KBM-7 (cell line): ENCODE data around the gene CNTNAP2.
"Not testable (repeated sequence)": the region's sequence is repeated elsewhere in the genome, so short reads cannot be mapped to it uniquely, and the experiment has no call there.

Experiments used
- DNase-seq: peaks from one replicate; pipeline ENCODE4 v3.0.0-alpha.2; 2015
- in situ Hi-C: fragments of 300-500 bp; cut with MboI; formaldehyde crosslinking; loops from 2 replicates; pipeline ENCODE4 v1.14.3; 2020; ENCODE audit warnings: low sequenced_read_pairs, low pct_unique_long_range_greater_than_20kb, mixed read lengths

CNTNAP2 gene

DNA sequence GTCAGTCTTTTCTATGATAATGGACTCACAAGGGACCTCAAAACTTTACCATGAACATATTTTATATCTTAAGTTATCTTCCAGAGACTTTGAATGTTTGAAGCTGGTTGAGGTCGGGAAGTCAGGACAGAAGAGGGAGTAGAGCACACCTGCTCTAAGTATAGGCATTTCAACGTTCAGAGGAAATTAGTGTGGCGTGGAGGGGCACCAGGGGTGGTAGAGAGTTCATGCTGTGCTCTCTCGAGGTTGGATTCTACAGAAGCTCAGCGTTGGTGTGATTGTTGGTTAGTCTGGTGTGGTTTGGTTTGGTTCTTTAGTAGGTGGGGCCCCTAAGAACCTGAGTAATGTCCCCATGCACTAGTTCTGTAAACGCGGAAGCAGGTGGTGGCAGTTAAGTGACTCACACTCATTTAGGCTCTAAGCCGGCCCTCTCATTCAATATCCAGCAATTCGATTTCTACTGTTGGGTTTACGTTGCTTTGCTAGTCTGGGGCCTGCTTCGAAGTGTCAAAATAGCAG is 19.8 kb downstream of the CNTNAP2 start:
- no peak for DNase-seq
- in situ Hi-C loops: no loop called here

DNA sequence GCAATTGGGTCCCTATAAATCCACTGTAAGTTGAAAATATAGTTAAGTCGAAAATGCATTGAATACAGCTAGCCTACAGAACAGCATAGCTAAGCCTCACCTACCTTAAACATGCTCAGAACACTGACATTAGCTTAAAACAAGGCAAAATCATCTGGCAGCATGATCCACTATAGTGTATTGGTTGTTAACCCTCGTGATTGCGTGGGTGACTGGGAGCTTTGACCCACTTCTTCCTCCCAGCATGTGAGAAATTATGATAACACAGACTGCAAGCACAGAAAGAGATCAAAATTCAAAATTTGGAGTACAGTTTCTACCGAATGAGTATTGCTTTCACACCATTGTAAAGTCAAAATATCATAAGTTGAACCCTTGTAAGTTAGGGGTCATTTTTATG is 22.3 kb downstream of the CNTNAP2 start:
- in situ Hi-C loops: no loop called here
- DNase-seq: no peak

DNA sequence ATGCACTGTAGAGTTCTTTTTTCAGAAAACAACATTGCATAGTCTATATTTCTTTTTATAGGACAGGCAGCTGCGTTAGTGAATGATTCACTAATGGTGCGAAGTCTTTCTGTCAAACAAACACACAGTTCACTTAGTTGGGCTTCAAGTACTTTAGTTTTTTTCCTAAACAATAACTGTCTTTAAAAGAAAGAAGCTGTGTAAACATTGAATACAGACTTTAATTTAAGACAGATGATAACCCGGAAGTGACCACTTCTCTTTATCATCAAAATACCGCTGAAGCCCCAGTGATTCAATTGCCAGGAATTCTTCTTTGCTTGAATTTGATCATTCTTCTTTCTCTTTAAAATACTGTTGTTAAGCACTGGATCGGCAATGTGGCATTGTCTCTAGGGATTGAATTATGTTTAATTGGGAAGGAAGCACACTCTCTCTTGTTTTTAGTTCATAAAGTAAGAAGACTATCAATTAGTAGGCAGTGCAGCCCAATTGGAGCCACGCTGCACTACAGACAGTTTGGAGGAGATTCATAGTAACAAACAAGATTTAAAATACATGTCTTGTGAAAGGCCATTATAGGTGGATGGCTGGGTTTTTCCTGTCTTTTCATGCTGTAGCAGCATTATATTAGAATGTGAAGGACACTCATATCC is 30.4 kb downstream of the CNTNAP2 start:
- DNase-seq: no peak
- in situ Hi-C loops: no loop called here

DNA sequence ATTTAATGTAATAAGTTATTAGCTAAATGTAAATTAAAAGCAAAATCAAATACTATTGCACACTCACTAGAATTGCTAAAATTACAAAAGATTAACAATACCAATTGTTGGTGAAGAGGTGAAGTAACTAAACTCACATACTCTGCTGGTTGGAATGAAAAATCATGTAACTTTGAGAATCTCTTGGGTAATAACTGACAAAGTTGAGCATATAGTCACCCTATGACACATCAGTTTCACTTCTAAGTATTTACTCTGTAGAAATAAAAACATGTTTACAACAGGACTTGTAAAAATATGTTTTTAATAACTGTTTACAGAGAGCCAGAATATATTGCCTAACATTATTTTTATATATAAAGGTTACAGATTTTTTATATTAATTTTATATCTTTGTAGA is 33.6 kb downstream of the CNTNAP2 start:
- DNase-seq: no peak
- in situ Hi-C loops: no loop called here

DNA sequence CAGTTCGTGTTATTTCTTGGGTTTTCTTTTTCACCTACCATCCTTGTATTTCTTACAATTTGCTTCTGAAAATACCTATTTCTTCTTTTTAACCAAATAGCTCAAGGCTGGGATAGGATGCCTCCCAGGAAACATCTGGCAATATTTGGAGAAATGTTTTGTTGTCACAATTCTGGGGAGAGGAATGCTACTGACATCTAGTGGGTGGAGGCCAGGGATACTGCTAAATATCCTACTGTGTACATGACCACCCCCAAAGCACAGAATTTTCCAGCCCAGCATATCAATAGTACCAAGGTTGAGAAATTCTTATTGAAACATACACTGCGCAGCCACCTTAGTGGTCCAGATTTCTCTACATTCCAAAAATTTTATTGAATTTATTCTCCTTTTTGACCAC is 55.5 kb downstream of the CNTNAP2 start:
- DNase-seq: no peak
- in situ Hi-C loops: no loop called here

DNA sequence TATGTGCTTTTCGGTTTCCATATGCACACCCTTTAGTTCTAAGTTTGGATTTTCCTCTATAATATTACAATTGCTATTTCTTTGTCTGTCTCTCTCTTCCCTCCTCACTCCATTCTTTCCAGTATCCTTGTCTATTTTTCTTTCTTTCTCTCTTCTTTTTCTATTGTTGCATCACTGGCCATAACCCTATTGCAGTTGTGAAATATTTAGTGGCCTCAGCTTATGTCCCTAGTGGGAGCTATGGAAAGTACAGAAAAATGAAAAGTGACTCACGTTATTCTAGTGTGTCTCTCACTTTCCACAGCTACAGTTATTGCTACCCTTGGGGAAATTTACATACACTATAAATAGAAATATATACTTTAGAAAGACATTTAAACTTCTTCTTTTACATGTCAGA is 59.1 kb downstream of the CNTNAP2 start:
- in situ Hi-C loops: no loop called here
- no peak for DNase-seq

DNA sequence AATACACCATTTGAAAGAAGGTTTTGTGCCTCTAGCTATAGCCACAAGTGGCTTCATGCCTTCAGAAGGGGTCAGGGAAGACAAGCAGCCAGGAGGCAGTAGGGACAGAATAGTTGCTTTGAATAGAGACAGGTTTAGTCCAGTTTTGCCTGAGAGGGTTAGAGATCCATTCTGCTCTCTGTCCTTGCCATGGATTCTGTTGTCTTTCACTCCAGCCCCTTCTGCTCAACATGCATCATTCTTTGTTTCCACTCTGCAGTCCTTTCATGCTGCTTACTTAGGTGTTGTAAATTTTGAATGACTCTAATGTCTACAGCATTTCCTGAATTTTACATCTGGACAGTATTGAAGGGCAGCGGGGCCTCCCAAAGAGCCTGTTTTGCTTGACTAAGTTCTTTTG is 60.3 kb downstream of the CNTNAP2 start:
- no peak for DNase-seq
- in situ Hi-C loops: no loop called here

DNA sequence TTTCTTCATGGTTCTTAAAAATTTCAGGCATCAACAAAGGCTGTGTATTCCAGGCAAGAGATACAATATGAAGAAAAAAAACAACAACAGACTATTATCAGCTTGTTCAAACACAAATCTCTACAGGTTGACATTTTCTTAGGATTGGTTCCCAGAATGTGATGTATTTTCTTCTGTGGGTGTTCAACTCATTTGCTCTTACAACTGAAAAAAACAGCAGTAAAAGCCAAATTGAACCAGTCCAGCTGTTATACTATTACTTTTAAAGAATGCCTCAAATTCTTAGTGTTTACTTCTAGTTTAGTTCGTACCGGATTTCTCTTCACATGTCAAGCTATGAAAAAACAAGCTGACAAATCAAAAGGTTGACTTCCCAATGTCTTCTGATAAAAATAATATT is 60.7 kb downstream of the CNTNAP2 start:
- no peak for DNase-seq
- in situ Hi-C loops: no loop called here

DNA sequence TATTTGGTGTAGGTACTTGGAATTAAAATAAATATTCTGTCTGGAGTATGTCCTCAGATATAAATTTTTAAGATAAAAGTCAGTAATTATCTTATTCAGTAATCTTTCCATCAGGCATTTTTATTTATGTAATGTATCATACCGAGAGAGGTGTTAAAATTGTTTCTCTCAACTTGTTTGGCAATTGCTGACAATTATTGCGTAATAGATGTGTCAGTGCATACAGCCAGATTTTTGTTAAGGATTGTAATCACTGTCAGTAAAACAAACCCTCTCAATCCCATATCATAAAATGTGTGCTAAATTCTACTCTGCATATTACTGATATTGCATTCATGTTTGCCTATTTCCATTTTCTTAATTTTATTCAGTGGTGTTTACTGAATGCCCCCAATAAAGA is 69.2 kb downstream of the CNTNAP2 start:
- no peak for DNase-seq
- in situ Hi-C loops: no loop called here

DNA sequence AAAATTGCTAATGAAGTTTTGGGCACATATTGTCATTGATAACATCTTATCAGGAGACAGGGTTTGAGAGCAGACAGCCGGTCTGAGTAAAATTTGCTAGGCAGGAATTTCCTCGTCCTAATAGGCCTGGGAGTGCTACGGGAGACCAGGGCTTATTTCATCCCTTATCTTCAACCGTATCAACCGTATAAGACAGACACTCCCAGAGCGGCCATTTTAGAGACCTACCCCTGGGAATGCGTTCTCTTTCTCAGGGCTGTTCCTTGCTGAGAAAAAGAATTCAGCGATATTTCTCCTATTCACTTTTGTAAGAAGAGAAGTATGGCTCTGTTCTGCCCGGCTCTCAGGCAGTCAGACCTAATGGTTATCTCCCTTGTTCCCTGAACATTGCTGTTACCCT is 74.8 kb downstream of the CNTNAP2 start:
- DNase-seq, in situ Hi-C loops: not testable (repeated sequence)

DNA sequence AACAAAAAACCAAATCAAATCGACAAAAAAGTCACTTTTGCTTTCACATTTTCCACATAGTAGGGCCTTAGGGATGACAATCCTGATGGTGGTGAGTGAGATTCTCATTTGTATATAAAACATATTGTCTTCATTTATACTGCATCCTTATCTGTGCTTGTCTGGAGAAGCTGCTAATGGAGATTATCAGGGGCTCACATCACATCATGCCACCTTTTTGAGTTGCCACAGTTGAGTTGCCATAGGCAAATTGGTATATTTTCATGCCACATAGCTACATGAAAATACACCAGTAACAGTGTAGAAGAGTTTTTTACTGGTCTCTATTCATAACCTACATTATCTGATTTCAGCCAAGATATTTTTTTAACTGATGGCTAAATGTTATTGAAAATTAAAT is 85.3 kb downstream of the CNTNAP2 start:
- no peak for DNase-seq
- in situ Hi-C loops: no loop called here

DNA sequence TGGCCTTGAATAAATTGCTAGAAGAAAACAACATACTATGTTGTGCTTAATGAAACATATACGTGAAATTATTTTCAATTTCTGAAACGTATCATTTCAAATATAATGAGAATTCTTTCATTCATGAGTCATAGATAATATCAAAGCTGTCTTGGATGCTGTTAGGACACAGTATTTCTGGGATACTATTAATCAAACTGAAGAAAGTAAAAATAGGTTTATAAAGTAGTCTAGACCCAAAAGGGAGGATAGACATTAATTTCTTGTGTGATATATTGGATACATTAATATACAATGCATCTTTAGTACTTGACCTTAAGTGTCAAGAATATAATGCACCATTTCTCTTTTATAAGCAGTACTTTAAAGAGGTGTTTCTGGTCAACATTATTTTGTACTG is 89.7 kb downstream of the CNTNAP2 start:
- in situ Hi-C loops: no loop called here
- no peak for DNase-seq

DNA sequence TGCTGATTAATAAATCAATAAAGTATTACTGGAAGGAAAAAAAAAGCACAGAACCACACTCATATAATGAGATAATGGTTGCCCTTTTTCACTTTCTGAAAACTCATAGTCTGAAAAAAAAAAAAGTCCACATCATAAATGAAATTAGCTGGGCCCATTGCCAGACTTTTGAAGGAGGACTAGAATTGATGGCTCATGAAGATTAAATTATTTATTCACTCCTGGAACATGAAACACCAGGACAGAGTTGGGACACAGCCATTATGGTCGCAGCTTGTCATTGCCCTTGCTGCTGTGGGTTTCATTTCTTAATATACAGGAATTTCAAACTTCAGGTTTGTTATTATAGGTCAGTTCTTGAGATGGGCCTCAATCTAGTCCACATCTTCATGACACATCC is 91.9 kb downstream of the CNTNAP2 start:
- DNase-seq: no peak
- in situ Hi-C loops: no loop called here

DNA sequence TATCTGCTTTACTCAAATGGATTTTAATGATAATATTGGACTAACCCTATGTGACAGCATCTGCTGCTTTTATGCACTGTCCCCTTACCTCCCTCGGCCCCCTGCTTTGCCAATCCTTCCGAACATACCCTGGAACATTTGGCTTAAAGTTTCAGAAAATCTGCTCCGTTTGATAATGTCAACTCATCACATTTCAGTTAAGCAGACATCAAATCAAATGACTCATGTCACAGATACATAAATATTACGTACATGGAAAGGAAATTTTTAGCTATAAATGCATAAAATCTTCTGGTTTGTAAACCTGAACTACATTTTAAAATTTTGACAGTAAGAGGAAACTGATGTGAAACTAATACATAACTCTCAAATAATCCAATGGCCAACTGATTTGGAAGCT is 98.2 kb downstream of the CNTNAP2 start:
- in situ Hi-C loops: no loop called here
- no peak for DNase-seq

DNA sequence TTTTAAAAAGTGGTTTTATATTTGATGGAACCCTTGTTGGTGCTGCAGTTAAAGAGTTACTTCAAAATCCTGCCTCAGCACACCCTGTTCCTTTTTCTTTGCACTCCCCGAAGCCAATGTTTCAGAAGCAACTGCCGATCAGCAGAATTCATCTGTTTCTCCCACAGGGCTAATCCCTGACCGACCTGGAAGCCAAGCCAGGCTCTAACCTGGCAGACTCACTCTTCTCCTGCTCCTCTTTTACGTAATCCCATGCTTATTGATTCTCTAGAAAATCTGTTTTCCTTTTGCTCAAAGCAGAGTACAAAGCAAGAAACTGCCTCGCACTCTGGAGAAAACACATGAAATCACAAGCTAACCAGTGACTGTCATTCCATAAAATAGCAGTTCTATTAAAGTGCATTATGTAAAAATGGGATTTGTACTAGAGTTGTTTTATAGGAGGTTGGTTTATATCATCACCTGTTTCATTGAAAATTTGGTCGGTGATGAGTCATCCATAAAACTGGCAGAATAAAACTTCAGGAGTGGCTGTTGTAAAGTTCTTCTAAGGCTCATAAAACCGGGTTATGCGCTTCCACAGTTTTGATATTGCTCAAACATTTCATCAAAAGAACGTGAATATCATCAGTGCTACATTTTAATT is 99.9 kb downstream of the CNTNAP2 start:
- no peak for DNase-seq
- in situ Hi-C loops: no loop called here

DNA sequence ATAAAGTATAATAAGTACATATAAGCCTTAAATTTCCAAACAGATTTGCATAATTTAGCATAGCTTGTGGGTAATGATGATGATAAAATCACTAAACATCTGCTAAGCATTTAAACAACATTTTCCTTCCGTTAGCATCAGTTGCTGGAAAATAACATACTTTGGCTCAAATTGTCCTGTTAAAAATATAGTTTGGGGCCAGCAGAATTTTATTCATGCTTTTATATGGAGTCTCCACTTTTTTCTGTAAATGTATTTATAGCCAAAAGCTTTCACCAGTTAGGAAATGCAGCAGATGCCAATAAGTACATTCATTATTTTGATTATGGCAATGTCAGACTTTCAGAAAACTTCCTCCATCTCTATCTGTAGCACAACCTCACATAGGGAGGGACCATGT is 107.2 kb downstream of the CNTNAP2 start:
- in situ Hi-C loops: no loop called here
- no peak for DNase-seq

DNA sequence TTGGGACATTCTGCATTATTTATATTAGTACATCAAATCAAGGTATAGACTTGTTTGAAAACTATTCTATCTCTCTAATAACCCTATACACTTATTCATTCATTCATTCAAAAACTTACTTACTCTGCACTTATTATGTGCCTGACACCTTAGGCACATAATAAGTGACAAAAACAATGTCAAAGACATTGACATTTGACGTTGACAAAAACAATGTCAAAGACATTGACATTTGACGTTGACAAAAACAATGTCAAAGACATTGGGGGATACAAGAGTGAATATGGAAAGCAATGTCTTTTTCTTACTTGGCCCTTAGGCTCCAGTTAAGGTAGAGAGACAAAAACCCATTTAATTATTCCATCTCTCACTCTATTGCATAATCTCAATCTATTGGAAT is 116.0 kb downstream of the CNTNAP2 start:
- in situ Hi-C loops: no loop called here
- DNase-seq: no peak

DNA sequence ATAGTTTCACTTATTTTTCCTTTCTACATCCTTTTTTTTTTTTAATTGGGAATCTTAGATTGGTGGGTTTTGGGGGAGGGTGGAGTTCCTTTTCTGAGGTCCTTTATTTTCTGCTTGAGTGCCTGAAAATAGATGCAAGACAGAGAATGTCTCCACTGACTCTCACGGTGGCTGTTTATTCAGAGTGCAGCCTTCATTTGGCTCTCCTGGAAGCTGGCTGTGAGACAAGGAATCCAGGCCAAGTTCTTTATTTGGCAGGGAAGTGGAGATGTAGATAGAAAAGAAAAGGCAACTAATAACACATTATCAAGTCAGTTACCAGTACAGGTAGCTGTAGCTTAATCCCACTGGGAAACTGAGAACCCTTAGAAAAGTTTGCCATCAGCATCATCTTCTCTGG is 118.6 kb downstream of the CNTNAP2 start:
- DNase-seq: no peak
- in situ Hi-C loops: no loop called here

DNA sequence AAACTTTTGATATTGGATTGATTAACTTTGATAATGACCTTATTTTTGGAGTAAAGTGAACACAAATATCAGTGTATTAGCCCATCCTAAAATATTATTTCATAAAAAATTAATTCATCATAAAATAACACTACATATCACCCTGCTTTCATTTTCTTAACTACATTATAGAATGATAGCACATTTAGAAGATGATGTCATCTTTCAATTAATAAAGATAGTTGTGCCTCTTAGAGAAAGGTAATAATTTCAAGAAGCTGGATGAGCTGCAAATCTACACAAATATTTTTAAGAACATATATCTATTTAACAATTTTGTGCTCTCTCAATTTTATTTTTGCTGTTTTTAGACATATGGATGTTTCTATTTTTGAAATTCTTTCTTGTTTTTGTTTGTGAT is 126.1 kb downstream of the CNTNAP2 start:
- in situ Hi-C loops: no loop called here
- no peak for DNase-seq

DNA sequence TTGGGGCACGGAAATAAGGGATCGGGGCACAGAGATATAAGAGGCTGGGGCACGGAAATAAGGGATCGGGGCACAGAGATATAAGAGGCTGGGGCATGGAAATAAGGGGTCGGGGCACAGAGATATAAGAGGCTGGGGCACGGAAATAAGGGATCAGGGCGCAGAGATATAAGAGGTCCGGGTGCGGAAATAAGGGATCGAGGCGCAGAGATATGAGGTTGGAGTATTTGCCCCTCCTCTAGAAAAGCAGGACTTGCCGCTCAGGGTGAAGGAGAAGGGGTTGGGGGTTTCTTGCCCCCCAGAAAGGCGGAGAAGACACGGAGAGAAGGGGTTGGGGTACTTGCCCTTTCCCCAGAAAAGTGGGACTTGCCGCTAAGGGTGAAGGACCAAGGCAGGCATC is 131.4 kb downstream of the CNTNAP2 start:
- in situ Hi-C loops, DNase-seq: not testable (repeated sequence)

DNA sequence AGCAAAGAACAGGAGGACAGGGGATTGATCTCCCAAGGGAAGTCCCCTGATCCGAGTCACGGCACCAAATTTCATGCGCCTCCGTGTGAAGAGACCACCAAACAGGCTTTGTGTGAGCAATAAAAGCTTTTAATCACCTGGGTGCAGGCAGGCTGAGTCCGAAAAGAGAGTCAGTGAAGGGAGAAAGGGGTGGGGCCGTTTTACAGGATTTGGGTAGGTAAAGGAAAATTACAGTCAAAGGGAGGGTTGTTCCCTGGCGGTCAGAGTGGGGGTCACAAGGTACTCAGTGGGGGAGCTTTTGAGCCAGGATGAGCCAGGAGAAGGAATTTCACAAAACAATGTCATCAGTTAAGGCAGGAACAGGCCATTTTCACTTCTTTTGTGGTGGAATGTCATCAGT is 132.1 kb downstream of the CNTNAP2 start:
- in situ Hi-C loops, DNase-seq: not testable (repeated sequence)
